Spleen (tissue), 7 donors: ENCODE data around the gene FOXJ1.

Source experiments
- CTCF ChIP-seq, 11 experiments: fragments of 200-600 bp in 7 of 11; fragments of 450-650 bp in 4 of 11; sonication (generic) in 4 of 11; IDR thresholded peaks in 8 of 11; conservative IDR thresholded peaks in 3 of 11; 1 replicate in 7 of 11; 2 replicates in 4 of 11; pipeline versions ENCODE4 v1.4.0 to v1.8.0; 2016 to 2021; ENCODE audit warnings: antibody characterized with exemption in 11 of 11, inconsistent platforms in 4 of 11, mild to moderate bottlenecking in 1 of 11
- POLR2A ChIP-seq, 3 donors: fragments of 450-650 bp; IDR thresholded peaks; one replicate each; pipeline ENCODE4 v1.5.1; 2017; ENCODE audit warnings: antibody characterized with exemption in 3 of 3, mild to moderate bottlenecking in 1 of 3
- POLR2AphosphoS5 ChIP-seq, 3 donors: sonication (generic); formaldehyde crosslinking; IDR thresholded peaks; one replicate each; pipeline ENCODE4 v1.5.1; 2017; ENCODE audit warnings: antibody characterized with exemption in 3 of 3
- donor health status: DM: no; HTN: no; CAD: no; lungs with moderate emphysema.
- donor health status: DM: no; HTN: no; CAD: no.
- donor health status: DM: no; HTN: no; CAD: no.

GRCh38 chr17:76154292-76154691 lies 13.2 kb upstream of the FOXJ1 start:
- TF ChIP-seq CTCF (IDR thresholded peaks at IDR 0.05 in 8 of 11, conservative IDR thresholded peaks at IDR 0.05 in 3 of 11), result no peak
- no peak for TF ChIP-seq POLR2AphosphoS5 (IDR thresholded peaks at IDR 0.05)
- no peak for TF ChIP-seq POLR2A (IDR thresholded peaks at IDR 0.05)
